GM18526 (cell line): Measurements from ENCODE around the gene CLTA.

Source experiments
- POLR2A ChIP-seq: IDR thresholded peaks from 3 replicates; pipeline ENCODE4 v1.6.1; 2011; ENCODE audit not compliant: insufficient read length; ENCODE audit errors: extremely low read depth

Gene CLTA

GRCh38 chr9:36190388-36191289 lies at the start of gene CLTA:
Gene CLTA, plus strand, starts transcription at chr9:36190921. Its CDS starts 136 bp downstream, at chr9:36191057.
- TF ChIP-seq POLR2A = peak; percentile 98

DNA sequence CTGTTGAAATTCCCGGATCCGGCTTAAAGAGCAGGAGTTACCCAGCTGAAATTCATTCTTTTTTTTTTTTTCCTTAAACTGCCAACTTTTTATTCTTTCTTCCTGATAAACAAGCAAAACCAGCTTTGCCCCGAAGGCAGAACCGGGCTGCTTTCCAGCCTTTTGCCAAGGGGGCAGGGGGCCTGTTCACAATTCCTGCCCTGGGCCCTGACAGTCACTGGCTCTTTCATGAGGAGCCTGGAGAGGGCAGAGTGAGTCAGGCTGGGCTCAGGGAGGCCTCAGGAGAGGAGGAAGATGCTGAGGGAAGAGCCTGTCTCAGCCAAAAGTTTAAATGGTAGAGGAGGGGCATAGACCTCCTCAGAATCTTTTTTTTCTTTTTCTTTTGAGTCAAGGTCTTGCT lies 49.4 kb upstream of the CLTA start:
- TF ChIP-seq POLR2A = no peak

GRCh38 chr9:36141761-36142160 lies 49.0 kb upstream of the CLTA start:
- TF ChIP-seq POLR2A = no peak

DNA sequence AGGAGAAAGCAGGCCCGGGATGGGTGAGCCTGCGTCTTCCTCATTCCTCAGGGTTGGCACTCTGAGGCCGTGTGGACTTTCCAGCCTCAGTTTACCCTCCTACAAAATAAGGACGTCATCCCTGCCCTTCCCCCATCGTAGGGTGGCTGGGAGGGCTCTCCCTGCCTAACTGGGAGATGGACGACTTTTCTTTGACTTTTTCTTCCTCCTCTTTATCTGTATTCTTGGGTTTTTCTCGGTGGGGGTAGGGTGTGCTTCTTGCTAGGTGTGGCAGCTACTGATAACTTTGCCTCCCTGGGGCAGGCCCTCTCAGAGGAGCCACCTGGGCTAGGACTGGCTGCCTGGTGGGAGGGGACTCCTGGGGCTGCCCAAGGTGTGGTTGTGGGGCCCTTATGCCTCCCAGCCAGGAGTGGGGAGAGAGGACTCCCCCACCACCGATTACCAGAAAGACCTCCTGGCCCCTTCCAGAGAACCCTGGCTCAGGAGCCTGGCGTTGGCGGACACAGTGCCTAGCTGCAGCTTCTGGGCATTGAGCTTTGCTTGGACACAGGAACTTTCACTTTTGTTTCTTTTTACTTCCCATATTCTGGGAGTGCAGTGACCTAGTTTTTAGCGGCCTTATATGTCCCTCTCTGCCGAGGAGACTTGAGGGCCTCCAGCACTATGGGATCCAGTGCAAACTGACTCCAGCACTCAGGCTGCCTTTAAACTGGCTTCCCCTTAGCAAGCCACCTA lies 48.0 kb upstream of the CLTA start:
- TF ChIP-seq POLR2A = no peak

DNA sequence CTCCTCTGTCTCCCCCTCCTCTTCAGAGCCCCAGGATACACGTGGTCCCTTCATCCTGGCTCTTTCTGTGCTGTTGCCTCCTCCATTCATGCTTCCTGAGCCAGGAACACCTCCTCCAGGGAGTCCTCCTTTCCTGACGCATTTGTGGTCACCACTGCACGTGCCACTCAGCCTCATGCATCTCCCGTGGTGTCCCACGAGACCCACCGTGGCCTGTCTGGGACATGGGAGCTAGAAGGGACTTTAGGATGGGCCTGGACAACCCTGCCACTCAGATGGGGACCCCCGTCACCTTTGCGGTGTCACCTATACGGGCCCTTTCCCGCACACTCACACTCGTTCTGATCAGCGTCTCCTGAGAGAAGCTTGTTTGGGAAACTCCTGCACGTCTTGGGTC lies 47.5 kb upstream of the CLTA start:
- no peak for TF ChIP-seq POLR2A

DNA sequence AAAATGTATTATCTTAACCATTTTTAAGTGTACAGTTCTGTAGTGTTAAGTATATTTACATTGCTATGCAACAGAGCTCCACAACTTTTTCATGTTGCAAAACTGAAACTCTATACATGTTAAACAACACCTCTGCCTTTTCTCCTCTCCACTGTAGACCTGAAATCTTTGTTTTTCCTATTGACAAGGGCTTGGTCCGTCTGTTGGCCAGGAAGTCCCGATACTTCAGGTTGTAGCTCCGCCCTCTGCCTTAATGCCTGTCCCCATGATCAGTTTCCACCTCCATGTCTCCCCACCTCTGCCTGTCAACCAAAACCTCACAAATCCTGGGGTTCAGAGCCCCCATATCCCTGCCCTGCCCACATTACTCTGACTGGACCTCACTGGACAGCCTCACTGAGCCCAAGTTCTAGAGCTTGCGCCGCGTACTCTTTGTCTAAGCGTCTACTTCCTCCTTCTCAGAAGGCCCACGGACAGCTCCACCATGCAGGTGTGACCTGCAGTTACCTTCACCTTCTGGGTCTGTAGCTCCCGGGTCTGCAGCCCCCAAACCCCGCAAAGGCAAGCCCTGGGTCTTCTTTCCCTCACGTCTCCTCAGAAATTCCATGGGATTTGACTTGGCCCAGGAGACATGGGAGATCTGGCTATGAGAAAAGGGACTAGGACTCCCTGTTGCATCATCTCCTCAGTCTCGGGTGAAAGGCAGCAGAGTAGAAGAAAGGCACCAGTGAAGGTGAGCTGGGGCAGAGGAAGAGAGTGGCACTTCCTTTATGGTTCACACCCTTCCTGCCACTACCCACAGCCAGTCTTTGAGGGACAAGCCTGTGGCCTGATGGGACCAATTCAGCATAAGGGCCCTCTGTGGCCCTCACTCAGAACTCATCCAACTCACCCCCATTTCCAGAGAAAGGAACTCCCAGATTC lies 46.1 kb upstream of the CLTA start:
- no peak for TF ChIP-seq POLR2A

DNA sequence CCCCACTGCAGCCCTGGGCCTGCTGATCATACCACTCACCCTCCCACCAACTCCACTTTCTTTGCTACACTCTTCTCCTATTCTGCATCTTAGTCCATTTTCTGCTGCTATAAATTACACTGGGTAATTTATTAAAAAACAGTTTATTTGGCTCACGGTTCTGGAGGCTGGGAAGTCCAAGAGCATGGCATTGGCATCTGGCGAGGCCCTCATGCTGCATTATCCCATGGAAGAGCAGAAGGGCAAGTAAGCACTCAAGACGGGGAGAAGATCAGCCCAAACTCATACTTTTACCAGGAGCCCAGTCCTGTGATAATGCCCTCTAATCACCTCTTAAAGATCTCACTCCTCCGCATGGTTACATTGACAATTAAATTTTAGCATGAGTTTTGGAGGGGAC lies 44.8 kb upstream of the CLTA start:
- TF ChIP-seq POLR2A = no peak

DNA sequence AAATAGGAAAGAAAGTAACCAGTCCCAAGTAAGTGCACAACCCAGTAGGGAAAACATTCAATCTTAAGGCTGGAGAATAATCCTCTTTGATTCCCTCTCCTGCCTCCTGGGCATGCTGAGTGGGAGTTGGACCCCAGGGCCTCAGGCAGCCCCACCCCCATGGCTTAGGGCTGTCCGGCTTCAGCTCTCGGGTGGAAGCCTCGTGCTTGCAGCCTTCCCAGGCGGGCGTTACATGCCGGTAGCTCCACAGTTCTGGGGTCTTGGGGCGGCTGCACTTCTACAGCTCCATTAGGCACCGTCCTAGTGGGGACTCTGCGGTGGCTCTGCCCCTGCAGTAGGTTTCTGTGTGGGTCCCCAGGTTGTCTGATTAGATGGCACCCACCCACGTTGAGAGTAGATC lies 44.1 kb upstream of the CLTA start:
- no peak for TF ChIP-seq POLR2A

DNA sequence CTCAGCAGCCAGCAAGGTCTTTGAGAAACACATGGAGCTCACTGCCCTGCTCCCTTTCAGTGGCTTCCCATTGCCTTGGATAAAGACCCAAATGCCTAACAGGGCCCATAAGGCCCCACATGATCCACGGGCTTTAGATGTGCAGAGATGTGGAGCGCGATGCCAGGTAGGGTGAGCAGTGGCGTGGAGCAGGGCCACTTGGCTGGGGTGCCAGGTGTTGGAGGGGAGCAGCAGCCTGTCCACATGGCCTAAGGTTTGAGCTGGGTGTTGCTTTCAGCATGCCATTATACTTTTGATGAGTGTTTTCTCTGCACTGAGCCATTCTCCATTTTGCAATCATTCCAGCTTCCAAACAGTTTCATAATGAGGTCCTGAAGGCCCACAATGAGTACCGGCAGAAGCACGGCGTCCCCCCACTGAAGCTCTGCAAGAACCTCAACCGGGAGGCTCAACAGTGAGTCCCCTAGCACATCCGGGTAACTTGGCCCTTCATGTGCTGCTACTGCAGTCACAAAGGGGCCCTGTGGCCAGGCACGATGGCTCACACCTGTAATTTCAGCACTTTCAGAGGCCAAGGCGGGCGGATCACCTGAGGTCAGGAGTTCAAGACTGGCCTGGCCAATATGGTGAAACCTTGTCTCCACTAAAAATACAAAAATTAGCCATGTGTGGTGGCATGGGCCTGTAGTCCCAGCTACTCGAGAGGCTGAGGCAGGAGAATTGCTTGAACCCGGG lies 43.1 kb upstream of the CLTA start:
- no peak for TF ChIP-seq POLR2A

DNA sequence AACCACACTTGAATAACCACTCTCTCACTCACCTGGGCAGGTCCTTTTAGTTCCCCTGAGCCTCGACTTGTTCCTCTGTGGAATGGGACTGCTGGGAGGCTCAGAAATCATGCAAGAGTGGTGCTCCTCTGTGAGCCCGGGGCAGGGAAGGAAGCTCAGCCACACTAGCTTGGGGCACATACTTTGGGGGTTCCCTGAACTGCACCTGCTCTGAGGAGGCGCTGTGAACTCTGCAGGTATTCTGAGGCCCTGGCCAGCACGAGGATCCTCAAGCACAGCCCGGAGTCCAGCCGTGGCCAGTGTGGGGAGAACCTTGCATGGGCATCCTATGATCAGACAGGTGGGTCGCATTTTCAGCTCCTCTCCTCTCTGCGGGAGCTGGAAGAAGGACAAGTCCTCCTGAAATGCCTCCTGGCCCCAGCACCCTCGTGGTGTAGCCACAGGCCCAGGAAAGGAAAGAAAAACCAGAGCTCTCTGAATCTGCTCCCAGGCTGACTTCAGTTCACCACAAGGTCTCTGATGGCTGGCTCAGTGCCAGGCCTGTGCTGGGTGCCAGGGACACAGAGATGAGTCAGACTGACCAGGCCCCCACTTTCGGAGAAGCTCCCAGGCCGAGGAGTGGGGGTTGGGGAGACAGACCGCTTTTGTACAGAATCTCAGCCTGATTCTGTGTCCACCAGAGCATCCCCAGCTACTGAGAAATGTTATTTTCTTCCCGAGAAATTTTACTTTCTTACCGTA lies 42.2 kb upstream of the CLTA start:
- no peak for TF ChIP-seq POLR2A

- no peak for TF ChIP-seq POLR2A
These were observed 41.5 kb upstream of the CLTA start for GRCh38 chr9:36149197-36149596.

- no peak for TF ChIP-seq POLR2A
These were observed 40.0 kb upstream of the CLTA start for GRCh38 chr9:36150574-36151315.
